Suprapubic skin (tissue), 3 donors: ENCODE measurements around the gene GNLY.

Source experiments
- CTCF ChIP-seq, 2 donors: fragments of 200-600 bp in 1 of 2; fragments of 450-650 bp in 1 of 2; sonication (generic) in 1 of 2; IDR thresholded peaks; one replicate each; pipeline ENCODE4 v1.5.1; 2016 to 2019; ENCODE audit warnings: antibody characterized with exemption in 2 of 2, mild to moderate bottlenecking in 1 of 2, moderate library complexity in 1 of 2
- POLR2A ChIP-seq, 2 donors: fragments of 450-650 bp; IDR thresholded peaks; one replicate each; pipeline ENCODE4 v1.6.1; 2017; ENCODE audit warnings: antibody characterized with exemption in 2 of 2, mild to moderate bottlenecking in 2 of 2, moderate library complexity in 2 of 2

- TF ChIP-seq CTCF (IDR thresholded peaks at IDR 0.05) (no peak), POLR2A (IDR thresholded peaks at IDR 0.05) (no peak)
These were observed 9.4 kb upstream of the GNLY start for GRCh38 chr2:85684806-85685205.
